Gastrocnemius medialis (tissue), 4 donors: ENCODE measurements around the gene PDE4D. TPM values are rescaled to one million over a fixed set of nuclear protein-coding genes. Genes with fewer than 3 reads are reported as not detected.

Source experiments
- ATAC-seq, 2 donors: fragments of 150-250 bp; one replicate each; pipeline ENCODE4 v1.9.1; 2016
- DNase-seq, 2 donors: peaks; one replicate each; pipeline ENCODE4 v3.0.0-alpha.2; 2019
- H3K27ac ChIP-seq, 4 donors: fragments of 200-600 bp; sonication (generic); 1 replicate in 1 of 4; 2 replicates in 3 of 4; pipeline ENCODE4 v1.5.1; 2016 to 2018; ENCODE audit warnings: mild to moderate bottlenecking in 2 of 4, moderate library complexity in 1 of 4
- H3K27me3 ChIP-seq, 3 donors: fragments of 200-600 bp; sonication (generic) in 2 of 3; 1 replicate in 1 of 3; 2 replicates in 2 of 3; pipeline versions ENCODE4 v1.5.1 to v1.6.0; 2016 to 2019; ENCODE audit warnings: mild to moderate bottlenecking in 1 of 3, moderate library complexity in 1 of 3
- H3K36me3 ChIP-seq, 2 donors: fragments of 200-600 bp; sonication (generic) in 1 of 2; one replicate each; pipeline ENCODE4 v1.5.1; 2017 to 2018
- H3K4me1 ChIP-seq, 2 donors: fragments of 200-600 bp; sonication (generic) in 1 of 2; one replicate each; pipeline ENCODE4 v1.5.1; 2016 to 2017; ENCODE audit warnings: mild to moderate bottlenecking in 2 of 2
- H3K4me3 ChIP-seq, 4 donors: fragments of 200-600 bp; sonication (generic) in 3 of 4; 1 replicate in 1 of 4; 2 replicates in 3 of 4; pipeline ENCODE4 v1.5.1; 2016 to 2019; ENCODE audit warnings: mild to moderate bottlenecking in 2 of 4
- H3K9me3 ChIP-seq, 3 donors: fragments of 200-600 bp; sonication (generic) in 2 of 3; 1 replicate in 1 of 3; 2 replicates in 2 of 3; pipeline ENCODE4 v1.5.1; 2016 to 2019
- CTCF ChIP-seq, 5 experiments: fragments of 450-650 bp in 3 of 5; fragments of 200-600 bp in 2 of 5; sonication (generic) in 2 of 5; IDR thresholded peaks in 4 of 5; conservative IDR thresholded peaks in 1 of 5; 1 replicate in 4 of 5; 2 replicates in 1 of 5; pipeline ENCODE4 v1.5.1; 2016 to 2019; ENCODE audit warnings: antibody characterized with exemption in 5 of 5, mild to moderate bottlenecking in 3 of 5, moderate library complexity in 3 of 5
- POLR2A ChIP-seq, 2 donors: fragments of 450-650 bp; IDR thresholded peaks; one replicate each; pipeline ENCODE4 v1.6.1; 2017; ENCODE audit warnings: antibody characterized with exemption in 2 of 2, mild to moderate bottlenecking in 2 of 2, moderate library complexity in 2 of 2
- in situ Hi-C, 4 donors: fragments of 200-750 bp; cut with MboI; loops; one replicate each; pipeline versions ENCODE4 v1.15.0 to v1.8.0; 2017; ENCODE audit warnings: low sequenced_read_pairs in 4 of 4
- intact Hi-C: fragments of 100-400 bp; cut with DNase I; formaldehyde crosslinking; loops from one replicate; pipeline ENCODE4 v1.15.1; 2023; ENCODE audit warnings: low total_unique reads
- total RNA-seq, 4 donors: library from RNA; depleted of rRNA; stranded (reverse); fragments of >200 nt; gene quantifications; one replicate each; pipeline versions ENCODE4 v1.1.0 to v1.2.3, GENCODE V29; 2016

The PDE4D gene
- total RNA-seq, 4 donors from 2014 or later, result 133 to 223 (median 185) TPM

GRCh38 chr5:58967597-58968281 is 925.8 kb downstream of the PDE4D start:
- Histone ChIP-seq H3K27ac (no peak overlapping the region), H3K4me1 (no peaks in the 10 kb centered on the region), H3K9me3 (no peaks in the 10 kb centered on the region), H3K4me3 (no peak overlapping the region), H3K36me3 (no peaks in the 10 kb centered on the region), H3K27me3 (no peaks in the 10 kb centered on the region)
- TF ChIP-seq CTCF (IDR thresholded peaks at IDR 0.05 in 4 of 5, conservative IDR thresholded peaks at IDR 0.05 in 1 of 5) (no peak), POLR2A (IDR thresholded peaks at IDR 0.05) (no peak)
- intact Hi-C loops (loop anchor here (2.0 kb wide), 1 partner anchor 81 kb away; no protein-coding TSS in a partner anchor), in situ Hi-C loops (no loop called here)
- no peak for DNase-seq
- ATAC-seq, result peak; percentile 20 to 26

GRCh38 chr5:58965677-58966414 is 927.7 kb downstream of the PDE4D start:
- ATAC-seq (peak in 1 of 2 donors; percentile 19), DNase-seq (no peak)
- no peak for TF ChIP-seq POLR2A (IDR thresholded peaks at IDR 0.05)
- peak in 1 of 5 experiments; percentile 37 for TF ChIP-seq CTCF (IDR thresholded peaks at IDR 0.05 in 4 of 5, conservative IDR thresholded peaks at IDR 0.05 in 1 of 5)
- no peak overlapping the region for H3K27ac ChIP-seq
- H3K4me1 ChIP-seq, result no peaks in the 10 kb centered on the region
- intact Hi-C loops, result loop anchor here (2.0 kb wide), 1 partner anchor 79 kb away; no protein-coding TSS in a partner anchor
- H3K36me3 ChIP-seq, result no peaks in the 10 kb centered on the region
- in situ Hi-C loops, result no loop called here
- no peak overlapping the region for H3K4me3 ChIP-seq
- no peaks in the 10 kb centered on the region for H3K27me3 ChIP-seq
- H3K9me3 ChIP-seq, result no peaks in the 10 kb centered on the region

- H3K36me3 ChIP-seq, result no peaks in the 10 kb centered on the region
- no peaks in the 10 kb centered on the region for H3K27me3 ChIP-seq
- intact Hi-C loops (no loop called here), in situ Hi-C loops (no loop called here)
- H3K4me3 ChIP-seq, result no peak overlapping the region
- TF ChIP-seq POLR2A (IDR thresholded peaks at IDR 0.05), result no peak
- no peak for TF ChIP-seq CTCF (IDR thresholded peaks at IDR 0.05 in 4 of 5, conservative IDR thresholded peaks at IDR 0.05 in 1 of 5)
- no peaks in the 10 kb centered on the region for H3K9me3 ChIP-seq
- ATAC-seq (no peak), DNase-seq (no peak)
- H3K4me1 ChIP-seq, result no peaks in the 10 kb centered on the region
- H3K27ac ChIP-seq, result no peak overlapping the region
Observed at GRCh38 chr5:58963821-58964220, 929.7 kb downstream of the PDE4D start.

- Histone ChIP-seq H3K27ac (no peak overlapping the region), H3K27me3 (no peaks in the 10 kb centered on the region), H3K36me3 (no peaks in the 10 kb centered on the region), H3K4me1 (no peaks in the 10 kb centered on the region), H3K9me3 (no peaks in the 10 kb centered on the region), H3K4me3 (no peak overlapping the region)
- intact Hi-C loops, result no loop called here
- in situ Hi-C loops, result no loop called here
- no peak for ATAC-seq
- no peak for DNase-seq
- TF ChIP-seq CTCF (IDR thresholded peaks at IDR 0.05 in 4 of 5, conservative IDR thresholded peaks at IDR 0.05 in 1 of 5) (no peak), POLR2A (IDR thresholded peaks at IDR 0.05) (no peak)
Observed at GRCh38 chr5:58963361-58963760, 930.2 kb downstream of the PDE4D start.
